Heart left ventricle (tissue), 16 donors: ENCODE data around the gene RPL27. TPM values are rescaled to one million over a fixed set of nuclear protein-coding genes. Genes with fewer than 3 reads are reported as not detected.
"Not testable (repeated sequence)": the region's sequence is repeated elsewhere in the genome, so short reads cannot be mapped to it uniquely, and the experiment has no call there.

Source experiments
- ATAC-seq, 4 donors: fragments of 200-7000 bp; cut with Tn5 transposase; one replicate each; pipeline ENCODE4 v1.9.1; 2020 to 2022; ENCODE audit warnings: moderate library complexity in 4 of 4, mild to moderate bottlenecking in 3 of 4, moderate number of reproducible peaks in 1 of 4
- DNase-seq, 5 donors: peaks; one replicate each; pipeline ENCODE4 v3.0.0-alpha.2; 2020
- H3K27ac ChIP-seq, 12 donors: fragments of 200-600 bp; sonication (generic) in 4 of 12; one replicate each; pipeline versions ENCODE4 v1.5.0 to v1.8.0; 2016 to 2022; ENCODE audit warnings: mild to moderate bottlenecking in 2 of 12
- H3K27me3 ChIP-seq, 9 donors: fragments of 200-600 bp; sonication (generic) in 2 of 9; one replicate each; pipeline versions ENCODE4 v1.5.1 to v1.8.0; 2016 to 2022; ENCODE audit warnings: mild to moderate bottlenecking in 3 of 9
- H3K36me3 ChIP-seq, 9 donors: fragments of 200-600 bp; sonication (generic) in 2 of 9; one replicate each; pipeline versions ENCODE4 v1.5.0 to v1.8.0; 2018 to 2022; ENCODE audit warnings: mild to moderate bottlenecking in 2 of 9
- H3K4me1 ChIP-seq, 12 donors: fragments of 200-600 bp; sonication (generic) in 4 of 12; one replicate each; pipeline versions ENCODE4 v1.5.0 to v1.8.0; 2016 to 2022; ENCODE audit warnings: mild to moderate bottlenecking in 3 of 12
- H3K4me3 ChIP-seq, 12 donors: fragments of 200-600 bp; sonication (generic) in 4 of 12; one replicate each; pipeline versions ENCODE4 v1.5.0 to v1.8.0; 2017 to 2022; ENCODE audit warnings: mild to moderate bottlenecking in 9 of 12, moderate library complexity in 4 of 12
- H3K9me3 ChIP-seq, 12 donors: fragments of 200-600 bp; sonication (generic) in 4 of 12; one replicate each; pipeline versions ENCODE4 v1.5.0 to v1.8.0; 2016 to 2022; ENCODE audit warnings: mild to moderate bottlenecking in 1 of 12
- POLR2A ChIP-seq, 2 donors: fragments of 450-650 bp; IDR thresholded peaks; one replicate each; pipeline ENCODE4 v1.6.1; 2017; ENCODE audit warnings: antibody characterized with exemption in 2 of 2, mild to moderate bottlenecking in 2 of 2, moderate library complexity in 2 of 2
- WGBS, 4 donors: extraction: QIAGEN DNeasy Blood & Tissue Kit in 2 of 4; methylation state at CpG; one replicate each; pipeline versions ENCODE4 v1.1.5 to v1.1.7; 2013 to 2018; 5-methylcytosine and 5-hydroxymethylcytosine counted together
- intact Hi-C, 10 donors: fragments of 100-400 bp; cut with DNase I; formaldehyde crosslinking; loops; one replicate each; pipeline versions ENCODE4 v1.11.1 to v1.14.2; 2022
- polyA plus RNA-seq, 2 donors: library from polyadenylated mRNA; stranded (reverse); fragments of 200-250 nt; gene quantifications; one replicate each; pipeline ENCODE4 v1.2.3, GENCODE V29; 2013
- total RNA-seq, 9 donors: library from RNA; depleted of rRNA in 2 of 9; stranded (reverse); fragments of >200 nt in 2 of 9; fragmentation: NEBNext Ultra II Directional in 3 of 9; extraction: Animal tissue kit (Norgen Biotek cat#: 25700) in 3 of 9; gene quantifications; one replicate each; pipeline versions ENCODE4 v1.1.0 to v1.2.4, GENCODE V29; 2016 to 2023
- TF ChIP-seq, protein P1 (sequence below), 12 donors: fragments of 200-600 bp; sonication (generic) in 4 of 12; IDR thresholded peaks; one replicate each; pipeline versions ENCODE4 v1.5.0 to v1.8.0; 2018 to 2022; ENCODE audit warnings: antibody characterized with exemption in 12 of 12, mild to moderate bottlenecking in 5 of 12
- donor health status: ischemic (EF 13 %, LVEDD 7.1; RV severe dilation, severe dysfunction).
- donor health status: healthy with polysubstance abuse.
- donor health status: DM: no; HTN: yes; CAD: no.
- donor health status: DM: no; HTN: no; CAD: no.
- donor health status: ischemic (EF 25% LVEDD 6.9; RV normal size, moderate dysfunction).
- donor health status: ischemic (EF 25% LVEDD 5.7; RV mildly dilated, moderate dysfunction).
- donor health status: healthy.
- donor health status: DM: yes; HTN: yes; CAD: no.
- donor health status: ischemic (EF 35%, LVEDD 5.7; RV mildly dilated, moderate dysfunction).
- donor health status: nonischemic (EF 11% LVEDD 7.7; RV severe dilation, severe dysfunction).
- donor health status: DM: yes; HTN: yes; CAD: no.
- donor health status: PGD.
- donor health status: ischemic (EF 29% LVEDD 5.4; RV normal size, mild dysfunction).
- donor health status: nonischemic (EF 23%, LVEDD 6.1; RV moderate dilation, normal function).

The RPL27 gene
- total and polyA plus RNA-seq, 11 donors = 477 to 2,590 (median 687) TPM

GRCh38 chr17:42964161-42964932 lies 33.9 kb upstream of the RPL27 start, which contains the start of gene AARSD1:
AARSD1 (minus strand) TSS chr17:42964454; CDS start chr17:42964440, 14 bp downstream.
- Histone ChIP-seq H3K27ac (peak within 1 kb of the TSS in 11 of 12 donors; percentile 72 to 92 (median 87)), H3K4me1 (peaks cover 0 to 14% (median 6%) of the 10 kb centered on the region in 12 donors), H3K9me3 (no peaks in the 10 kb centered on the region), H3K4me3 (peak within 1 kb of the TSS; percentile 40 to 96 (median 77)), H3K27me3 (no peaks in the 10 kb centered on the region), H3K36me3 (peaks cover 0 to 36% (median 34%) of the 10 kb centered on the region in 9 donors)
- TF ChIP-seq, protein P1, sequence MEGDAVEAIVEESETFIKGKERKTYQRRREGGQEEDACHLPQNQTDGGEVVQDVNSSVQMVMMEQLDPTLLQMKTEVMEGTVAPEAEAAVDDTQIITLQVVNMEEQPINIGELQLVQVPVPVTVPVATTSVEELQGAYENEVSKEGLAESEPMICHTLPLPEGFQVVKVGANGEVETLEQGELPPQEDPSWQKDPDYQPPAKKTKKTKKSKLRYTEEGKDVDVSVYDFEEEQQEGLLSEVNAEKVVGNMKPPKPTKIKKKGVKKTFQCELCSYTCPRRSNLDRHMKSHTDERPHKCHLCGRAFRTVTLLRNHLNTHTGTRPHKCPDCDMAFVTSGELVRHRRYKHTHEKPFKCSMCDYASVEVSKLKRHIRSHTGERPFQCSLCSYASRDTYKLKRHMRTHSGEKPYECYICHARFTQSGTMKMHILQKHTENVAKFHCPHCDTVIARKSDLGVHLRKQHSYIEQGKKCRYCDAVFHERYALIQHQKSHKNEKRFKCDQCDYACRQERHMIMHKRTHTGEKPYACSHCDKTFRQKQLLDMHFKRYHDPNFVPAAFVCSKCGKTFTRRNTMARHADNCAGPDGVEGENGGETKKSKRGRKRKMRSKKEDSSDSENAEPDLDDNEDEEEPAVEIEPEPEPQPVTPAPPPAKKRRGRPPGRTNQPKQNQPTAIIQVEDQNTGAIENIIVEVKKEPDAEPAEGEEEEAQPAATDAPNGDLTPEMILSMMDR (IDR thresholded peaks at IDR 0.05) = peak in 1 of 12 donors; percentile 13
- peak in 1 of 2 donors; percentile 70 for TF ChIP-seq POLR2A (IDR thresholded peaks at IDR 0.05)
- 0 to 5% (median 1%) methylated on average over 32 to 43 of the region's 43 CpGs for WGBS, 4 donors
- ATAC-seq = peak; percentile 96 to 99 (median 97)
- intact Hi-C loops = loop anchor here in 1 of 10 donors (1.0 kb wide), 2 partner anchors 16 to 34 kb away; partner anchors contain the start of genes PTGES3L, RPL27 and RUNDC1
- peak; percentile 91 to 94 (median 93) for DNase-seq

- TF ChIP-seq, protein P1 (IDR thresholded peaks at IDR 0.05) = no peak
- intact Hi-C loops = no loop called here
- Histone ChIP-seq H3K9me3 (no peaks in the 10 kb centered on the region), H3K27me3 (no peaks in the 10 kb centered on the region), H3K4me3 (no peak overlapping the region), H3K27ac (no peak overlapping the region), H3K36me3 (peaks cover 0 to under 1% (median 0%) of the 10 kb centered on the region in 9 donors), H3K4me1 (peaks cover 0 to 14% (median 6%) of the 10 kb centered on the region in 12 donors)
- no peak for DNase-seq
- WGBS, 4 donors = 79 to 92% (median 86%) methylated on average over 1 of the region's 1 CpG
- ATAC-seq = no peak
Observed at GRCh38 chr17:42967925-42968324, 30.3 kb upstream of the RPL27 start.

GRCh38 chr17:42969001-42969581 lies 29.1 kb upstream of the RPL27 start:
- Histone ChIP-seq H3K9me3 (no peaks in the 10 kb centered on the region), H3K27me3 (no peaks in the 10 kb centered on the region), H3K36me3 (no peaks in the 10 kb centered on the region), H3K27ac (no peak overlapping the region), H3K4me3 (no peak overlapping the region), H3K4me1 (peaks cover 0 to 5% (median 2%) of the 10 kb centered on the region in 12 donors)
- WGBS, 4 donors = 38 to 50% (median 45%) methylated on average over 5 of the region's 5 CpGs
- no peak for DNase-seq
- TF ChIP-seq, protein P1 (IDR thresholded peaks at IDR 0.05) = no peak
- intact Hi-C loops = no loop called here
- ATAC-seq = no peak

DNA sequence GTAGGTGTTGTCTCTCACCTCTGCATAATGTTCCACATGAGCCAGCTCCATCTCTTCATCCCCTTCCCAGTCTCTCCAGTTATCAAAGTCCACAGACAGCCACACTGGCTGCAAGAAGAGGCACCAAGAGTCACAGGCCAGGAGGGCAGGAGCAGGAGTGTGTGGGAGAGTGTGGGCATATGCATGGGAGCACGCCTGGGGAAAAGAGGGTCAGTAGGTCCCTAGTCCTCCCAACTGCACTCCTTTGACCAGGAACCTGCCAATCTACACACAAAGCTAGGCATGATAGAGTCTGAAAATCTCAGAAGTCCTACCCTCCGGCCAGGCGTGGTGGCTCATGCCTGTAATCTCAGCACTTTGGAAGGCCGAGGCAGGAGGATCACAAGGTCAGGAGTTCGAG lies 26.6 kb upstream of the RPL27 start:
- Histone ChIP-seq H3K4me1 (no peaks in the 10 kb centered on the region), H3K36me3 (no peaks in the 10 kb centered on the region), H3K27ac (no peak overlapping the region), H3K27me3 (no peaks in the 10 kb centered on the region), H3K4me3 (no peak overlapping the region), H3K9me3 (no peaks in the 10 kb centered on the region)
- 85 to 94% (median 88%) methylated on average over 5 of the region's 5 CpGs for WGBS, 4 donors
- intact Hi-C loops = no loop called here
- ATAC-seq (no peak), DNase-seq (no peak)
- TF ChIP-seq, protein P1 (IDR thresholded peaks at IDR 0.05) = no peak
- TF ChIP-seq POLR2A (IDR thresholded peaks at IDR 0.05) = no peak

DNA sequence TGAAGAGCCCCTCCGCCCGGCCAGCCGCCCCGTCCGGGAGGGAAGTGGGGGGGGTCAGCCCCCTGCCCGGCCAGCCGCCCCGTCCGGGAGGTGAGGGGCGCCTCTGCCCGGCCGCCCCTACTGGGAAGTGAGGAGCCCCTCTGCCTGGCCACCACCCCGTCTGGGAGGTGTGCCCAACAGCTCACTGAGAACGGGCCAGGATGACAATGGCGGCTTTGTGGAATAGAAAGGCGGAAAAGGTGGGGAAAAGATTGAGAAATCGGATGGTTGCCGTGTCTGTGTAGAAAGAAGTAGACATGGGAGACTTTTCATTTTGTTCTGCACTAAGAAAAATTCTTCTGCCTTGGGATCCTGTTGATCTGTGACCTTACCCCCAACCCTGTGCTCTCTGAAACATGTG lies 24.9 kb upstream of the RPL27 start:
- H3K27ac ChIP-seq, H3K36me3 ChIP-seq, H3K4me1 ChIP-seq, H3K9me3 ChIP-seq, intact Hi-C loops, ATAC-seq, DNase-seq, H3K4me3 ChIP-seq, H3K27me3 ChIP-seq: not testable (repeated sequence)
- 79 to 88% (median 81%) methylated on average over 5 to 14 of the region's 18 CpGs; no CpG with 5 or more reads in 1 of the 4 donors for WGBS, 4 donors
